ENCODE measurements around the gene IFT122.
"Not testable (repeated sequence)": the region's sequence is repeated elsewhere in the genome, so short reads cannot be mapped to it uniquely, and the experiment has no call there.

The IFT122 gene

GRCh38 chr3:129543156-129543790, 103.2 kb downstream of the IFT122 start, which contains the start of gene H1-8:
Gene H1-8, plus strand, starts transcription at chr3:129543175. Its CDS starts 44 bp downstream, at chr3:129543219.
- in situ Hi-C loops (cut with HindIII; ENCODE audit: low pct_unique_long_range_greater_than_20kb, low sequenced_read_pairs), result no loop called here
- DNase-seq (ENCODE audit: low read depth in 1 of 2, low spot score in 1 of 2), result no peak
- TF ChIP-seq JUND (IDR thresholded peaks at IDR 0.05; ENCODE audit: low read depth), result no peak

GRCh38 chr3:129543999-129544398, 104.0 kb downstream of the IFT122 start:
- in situ Hi-C loops (cut with HindIII; ENCODE audit: low pct_unique_long_range_greater_than_20kb, low sequenced_read_pairs), result no loop called here
- DNase-seq (ENCODE audit: low read depth in 1 of 2, low spot score in 1 of 2), result no peak
- no peak for TF ChIP-seq JUND (IDR thresholded peaks at IDR 0.05; ENCODE audit: low read depth)

- DNase-seq (ENCODE audit: low read depth in 1 of 2, low spot score in 1 of 2); in situ Hi-C loops (cut with HindIII; ENCODE audit: low pct_unique_long_range_greater_than_20kb, low sequenced_read_pairs): not testable (repeated sequence)
Observed at GRCh38 chr3:129545951-129546350, 105.9 kb downstream of the IFT122 start.

GRCh38 chr3:129547241-129547640, 107.2 kb downstream of the IFT122 start:
- TF ChIP-seq JUND (IDR thresholded peaks at IDR 0.05; ENCODE audit: low read depth), result no peak
- DNase-seq (ENCODE audit: low read depth in 1 of 2, low spot score in 1 of 2), result no peak
- in situ Hi-C loops (cut with HindIII; ENCODE audit: low pct_unique_long_range_greater_than_20kb, low sequenced_read_pairs), result no loop called here

GRCh38 chr3:129548104-129548965, 108.3 kb downstream of the IFT122 start:
- TF ChIP-seq JUND (IDR thresholded peaks at IDR 0.05; ENCODE audit: low read depth), result no peak

GRCh38 chr3:129549006-129549800, 109.2 kb downstream of the IFT122 start:
- in situ Hi-C loops (cut with HindIII; ENCODE audit: low pct_unique_long_range_greater_than_20kb, low sequenced_read_pairs), result no loop called here
- no peak for TF ChIP-seq JUND (IDR thresholded peaks at IDR 0.05; ENCODE audit: low read depth)
- DNase-seq (ENCODE audit: low read depth in 1 of 2, low spot score in 1 of 2), result no peak

More at GRCh38 chr3:129548104-129548965, 108.3 kb downstream of the IFT122 start:
- DNase-seq (ENCODE audit: low read depth in 1 of 2, low spot score in 1 of 2), result no peak
- in situ Hi-C loops (cut with HindIII; ENCODE audit: low pct_unique_long_range_greater_than_20kb, low sequenced_read_pairs), result no loop called here

- in situ Hi-C loops (cut with HindIII; ENCODE audit: low pct_unique_long_range_greater_than_20kb, low sequenced_read_pairs), result no loop called here
- TF ChIP-seq JUND (IDR thresholded peaks at IDR 0.05; ENCODE audit: low read depth), result no peak
- no peak for DNase-seq (ENCODE audit: low read depth in 1 of 2, low spot score in 1 of 2)
Observed at GRCh38 chr3:129549805-129550204, 109.8 kb downstream of the IFT122 start.

- DNase-seq (ENCODE audit: low read depth in 1 of 2, low spot score in 1 of 2), result peak in 1 of 2 experiments; percentile 51
- in situ Hi-C loops (cut with HindIII; ENCODE audit: low pct_unique_long_range_greater_than_20kb, low sequenced_read_pairs), result no loop called here
- TF ChIP-seq JUND (IDR thresholded peaks at IDR 0.05; ENCODE audit: low read depth), result no peak
Observed at GRCh38 chr3:129552287-129553050, 112.4 kb downstream of the IFT122 start.

- DNase-seq (ENCODE audit: low read depth in 1 of 2, low spot score in 1 of 2), result no peak
- no peak for TF ChIP-seq JUND (IDR thresholded peaks at IDR 0.05; ENCODE audit: low read depth)
- in situ Hi-C loops (cut with HindIII; ENCODE audit: low pct_unique_long_range_greater_than_20kb, low sequenced_read_pairs), result no loop called here
Observed at GRCh38 chr3:129553171-129553570, 113.1 kb downstream of the IFT122 start.

- in situ Hi-C loops (cut with HindIII; ENCODE audit: low pct_unique_long_range_greater_than_20kb, low sequenced_read_pairs), result no loop called here
- TF ChIP-seq JUND (IDR thresholded peaks at IDR 0.05; ENCODE audit: low read depth), result no peak
- no peak for DNase-seq (ENCODE audit: low read depth in 1 of 2, low spot score in 1 of 2)
Observed at GRCh38 chr3:129553719-129554118, 113.7 kb downstream of the IFT122 start.

GRCh38 chr3:129554356-129555152, 114.5 kb downstream of the IFT122 start:
- in situ Hi-C loops (cut with HindIII; ENCODE audit: low pct_unique_long_range_greater_than_20kb, low sequenced_read_pairs), result no loop called here
- no peak for DNase-seq (ENCODE audit: low read depth in 1 of 2, low spot score in 1 of 2)

More at GRCh38 chr3:129554356-129555152, 114.5 kb downstream of the IFT122 start:
- TF ChIP-seq JUND (IDR thresholded peaks at IDR 0.05; ENCODE audit: low read depth), result no peak

Measured in T47D (cell line).